Measurements from ENCODE around the gene CCDC14.
"Not testable (repeated sequence)": the region's sequence is repeated elsewhere in the genome, so short reads cannot be mapped to it uniquely, and the experiment has no call there.

Gene CCDC14

DNA sequence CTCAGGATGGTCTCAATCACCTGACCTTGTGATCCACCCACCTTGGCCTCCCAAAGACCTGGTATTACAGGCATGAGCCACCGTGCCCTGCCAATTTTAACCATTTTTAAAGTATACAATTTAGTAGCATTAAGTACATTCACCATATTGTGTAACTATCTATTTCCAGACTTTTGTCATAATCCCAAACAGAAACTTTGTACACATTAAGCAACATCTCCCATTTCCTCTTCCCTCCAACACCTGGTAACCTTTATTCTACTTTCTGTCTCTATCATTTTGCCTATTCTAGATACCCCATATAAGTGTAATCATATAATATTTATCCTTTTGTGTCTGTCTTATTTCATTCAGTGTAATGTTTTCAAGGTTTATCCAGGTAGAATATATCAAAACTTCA is 68.0 kb downstream of the CCDC14 start:
- no peak for TF ChIP-seq EZH2phosphoT487 (IDR thresholded peaks at IDR 0.05; ENCODE audit: borderline replicate concordance, low read length)
- TF ChIP-seq, protein P1, sequence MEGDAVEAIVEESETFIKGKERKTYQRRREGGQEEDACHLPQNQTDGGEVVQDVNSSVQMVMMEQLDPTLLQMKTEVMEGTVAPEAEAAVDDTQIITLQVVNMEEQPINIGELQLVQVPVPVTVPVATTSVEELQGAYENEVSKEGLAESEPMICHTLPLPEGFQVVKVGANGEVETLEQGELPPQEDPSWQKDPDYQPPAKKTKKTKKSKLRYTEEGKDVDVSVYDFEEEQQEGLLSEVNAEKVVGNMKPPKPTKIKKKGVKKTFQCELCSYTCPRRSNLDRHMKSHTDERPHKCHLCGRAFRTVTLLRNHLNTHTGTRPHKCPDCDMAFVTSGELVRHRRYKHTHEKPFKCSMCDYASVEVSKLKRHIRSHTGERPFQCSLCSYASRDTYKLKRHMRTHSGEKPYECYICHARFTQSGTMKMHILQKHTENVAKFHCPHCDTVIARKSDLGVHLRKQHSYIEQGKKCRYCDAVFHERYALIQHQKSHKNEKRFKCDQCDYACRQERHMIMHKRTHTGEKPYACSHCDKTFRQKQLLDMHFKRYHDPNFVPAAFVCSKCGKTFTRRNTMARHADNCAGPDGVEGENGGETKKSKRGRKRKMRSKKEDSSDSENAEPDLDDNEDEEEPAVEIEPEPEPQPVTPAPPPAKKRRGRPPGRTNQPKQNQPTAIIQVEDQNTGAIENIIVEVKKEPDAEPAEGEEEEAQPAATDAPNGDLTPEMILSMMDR (IDR thresholded peaks at IDR 0.05; ENCODE audit: low read depth, low read length, poor library complexity, severe bottlenecking), result no peak
- Histone ChIP-seq H3F3A (ENCODE audit: control insufficient read depth, insufficient read depth) (no peaks in the 10 kb centered on the region), H3K36me3 (ENCODE audit: control insufficient read depth, low read length) (no peaks in the 10 kb centered on the region), H3K9me3 (ENCODE audit: control insufficient read depth, insufficient read depth, low read length) (peaks cover 6% of the 10 kb centered on the region), H3K4me3 (ENCODE audit: low read length) (no peak overlapping the region), H4K20me1 (ENCODE audit: control insufficient read depth, insufficient read depth, low read depth, low read length) (no peaks in the 10 kb centered on the region), H3K9me2 (replicated peaks; ENCODE audit: control insufficient read depth, low read length) (no peaks in the 10 kb centered on the region), H3K4me2 (ENCODE audit: low read length) (no peak overlapping the region), H3K4me1 (ENCODE audit: control insufficient read depth, low read length) (no peaks in the 10 kb centered on the region), H3K27ac (ENCODE audit: low read depth, low read length) (no peak overlapping the region), H3K27me3 (ENCODE audit: control insufficient read depth, low read length) (no peaks in the 10 kb centered on the region), H3K79me2 (ENCODE audit: control insufficient read depth, low read length) (no peaks in the 10 kb centered on the region)

DNA sequence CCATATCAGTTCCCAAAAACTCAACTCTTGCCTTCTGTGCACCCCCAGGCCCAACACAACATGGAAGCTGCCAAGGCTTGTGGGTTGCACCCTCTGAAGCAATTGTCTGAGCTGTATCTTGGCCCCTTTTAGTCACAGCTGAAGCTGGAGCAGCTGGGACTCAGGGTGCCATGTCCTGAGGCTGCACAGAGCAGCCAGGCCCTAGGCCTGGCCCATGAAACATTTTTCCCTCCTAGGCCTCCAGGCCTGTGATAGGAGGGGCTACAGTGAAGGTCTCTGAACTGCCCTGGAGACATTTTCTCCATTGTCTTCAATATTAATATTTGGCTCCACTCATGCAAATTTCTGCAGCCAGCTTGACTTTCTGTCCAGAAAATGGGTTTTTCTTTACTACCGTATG is 68.8 kb downstream of the CCDC14 start:
- H3K9me2 ChIP-seq (replicated peaks; ENCODE audit: control insufficient read depth, low read length), result no peaks in the 10 kb centered on the region
- no peak overlapping the region for H3K27ac ChIP-seq (ENCODE audit: low read depth, low read length)
- no peaks in the 10 kb centered on the region for H3K36me3 ChIP-seq (ENCODE audit: control insufficient read depth, low read length)
- no peaks in the 10 kb centered on the region for H3F3A ChIP-seq (ENCODE audit: control insufficient read depth, insufficient read depth)
- H3K4me2 ChIP-seq (ENCODE audit: low read length), result no peak overlapping the region
- H3K79me2 ChIP-seq (ENCODE audit: control insufficient read depth, low read length), result no peaks in the 10 kb centered on the region
- no peak overlapping the region for H3K4me3 ChIP-seq (ENCODE audit: low read length)
- H3K4me1 ChIP-seq (ENCODE audit: control insufficient read depth, low read length), result no peaks in the 10 kb centered on the region
- H4K20me1 ChIP-seq (ENCODE audit: control insufficient read depth, insufficient read depth, low read depth, low read length), result no peaks in the 10 kb centered on the region
- no peaks in the 10 kb centered on the region for H3K27me3 ChIP-seq (ENCODE audit: control insufficient read depth, low read length)
- peaks cover 6% of the 10 kb centered on the region for H3K9me3 ChIP-seq (ENCODE audit: control insufficient read depth, insufficient read depth, low read length)
- no peak for TF ChIP-seq EZH2phosphoT487 (IDR thresholded peaks at IDR 0.05; ENCODE audit: borderline replicate concordance, low read length)
- TF ChIP-seq, protein P1 (IDR thresholded peaks at IDR 0.05; ENCODE audit: low read depth, low read length, poor library complexity, severe bottlenecking), result no peak

DNA sequence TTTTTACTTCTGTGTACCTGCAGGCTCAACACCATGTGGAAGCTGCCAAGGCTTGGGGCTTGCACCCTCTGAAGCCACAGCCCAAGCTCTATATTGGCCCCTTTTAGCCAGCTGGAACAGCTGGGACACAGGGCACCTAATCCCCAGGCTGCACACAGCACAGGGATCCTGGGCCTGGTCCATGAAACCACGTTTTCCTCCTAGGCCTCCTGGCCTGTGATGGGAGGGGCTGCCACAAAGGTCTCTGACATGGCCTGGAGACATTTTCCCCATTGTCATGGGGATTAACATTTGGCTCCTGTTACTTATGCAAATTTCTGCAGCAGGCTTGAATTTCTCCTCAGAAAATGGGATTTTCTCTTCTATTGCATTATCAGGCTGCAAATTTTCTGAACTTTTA is 70.0 kb downstream of the CCDC14 start:
- not testable (repeated sequence) for H3K79me2 ChIP-seq (ENCODE audit: control insufficient read depth, low read length); H3K4me3 ChIP-seq (ENCODE audit: low read length); H3F3A ChIP-seq (ENCODE audit: control insufficient read depth, insufficient read depth); H3K4me2 ChIP-seq (ENCODE audit: low read length); H3K9me3 ChIP-seq (ENCODE audit: control insufficient read depth, insufficient read depth, low read length); H4K20me1 ChIP-seq (ENCODE audit: control insufficient read depth, insufficient read depth, low read depth, low read length); H3K9me2 ChIP-seq (replicated peaks; ENCODE audit: control insufficient read depth, low read length); H3K27ac ChIP-seq (ENCODE audit: low read depth, low read length); H3K4me1 ChIP-seq (ENCODE audit: control insufficient read depth, low read length); H3K27me3 ChIP-seq (ENCODE audit: control insufficient read depth, low read length); H3K36me3 ChIP-seq (ENCODE audit: control insufficient read depth, low read length)

DNA sequence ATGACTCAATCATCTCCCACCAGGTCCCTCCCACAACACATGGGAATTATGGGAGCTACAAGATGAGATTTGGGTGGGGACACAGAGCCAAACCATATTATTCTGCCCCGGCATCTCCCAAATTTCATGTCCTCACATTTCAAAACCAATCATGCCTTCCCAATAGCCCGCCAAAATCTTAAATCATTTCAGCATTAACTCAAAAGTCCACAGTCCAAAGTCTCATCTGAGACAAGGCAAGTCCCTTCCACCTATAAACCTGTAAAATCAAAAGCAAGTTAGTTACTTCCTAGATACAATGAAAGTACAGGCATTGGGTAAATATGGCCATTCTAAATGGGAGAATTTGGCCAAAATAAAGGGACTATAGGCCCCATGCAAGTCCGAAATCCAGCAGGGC is 70.9 kb downstream of the CCDC14 start:
- H3K79me2 ChIP-seq (ENCODE audit: control insufficient read depth, low read length), result not testable (repeated sequence)

More for the DNA sequence above, 70.9 kb downstream of the CCDC14 start:
- H4K20me1 ChIP-seq (ENCODE audit: control insufficient read depth, insufficient read depth, low read depth, low read length); H3K4me2 ChIP-seq (ENCODE audit: low read length); H3K27ac ChIP-seq (ENCODE audit: low read depth, low read length); H3K27me3 ChIP-seq (ENCODE audit: control insufficient read depth, low read length); H3K4me1 ChIP-seq (ENCODE audit: control insufficient read depth, low read length); H3K9me2 ChIP-seq (replicated peaks; ENCODE audit: control insufficient read depth, low read length); H3K4me3 ChIP-seq (ENCODE audit: low read length); H3K36me3 ChIP-seq (ENCODE audit: control insufficient read depth, low read length); H3K9me3 ChIP-seq (ENCODE audit: control insufficient read depth, insufficient read depth, low read length); H3F3A ChIP-seq (ENCODE audit: control insufficient read depth, insufficient read depth): not testable (repeated sequence)

Measured in DOHH2 (cell line).